Smooth muscle cell (in vitro differentiated cells): ENCODE data around the gene SOAT2. TPM values are rescaled to one million over a fixed set of nuclear protein-coding genes. Genes with fewer than 3 reads are reported as not detected.
A peak's percentile ranks its signal among the peaks of the same experiment; 100 is the strongest.

ENCODE experiments used
- DNase-seq: peaks from one replicate; lab custom pipeline; 2025; ENCODE audit not compliant: unreplicated experiment; lab: John Stamatoyannopoulos, UW
- H2AFZ ChIP-seq: fragments of 200-600 bp; sonication (generic); 2 replicates; pipeline ENCODE4 v1.6.0; 2016; ENCODE audit warnings: antibody characterized with exemption, low read depth, mild to moderate bottlenecking
- H3F3A ChIP-seq: fragments of 200-600 bp; sonication (generic); 2 replicates; pipeline ENCODE4 v1.6.0; 2017; ENCODE audit warnings: antibody characterized with exemption, low read depth
- H3K27ac ChIP-seq: fragments of 200-600 bp; sonication (generic); 2 replicates; pipeline ENCODE4 v1.5.1; 2016; ENCODE audit warnings: low read depth, mild to moderate bottlenecking
- H3K27me3 ChIP-seq: fragments of 200-600 bp; sonication (generic); 2 replicates; pipeline ENCODE4 v1.6.1; 2016; ENCODE audit warnings: low read depth, mild to moderate bottlenecking
- H3K36me3 ChIP-seq: fragments of 200-600 bp; sonication (generic); 2 replicates; pipeline ENCODE4 v1.5.1; 2016; ENCODE audit warnings: low read depth
- H3K4me1 ChIP-seq: fragments of 200-600 bp; sonication (generic); 2 replicates; pipeline ENCODE4 v1.5.1; 2016; ENCODE audit warnings: low read depth
- H3K4me2 ChIP-seq: fragments of 200-600 bp; sonication (generic); 2 replicates; pipeline ENCODE4 v1.6.0; 2016; ENCODE audit warnings: mild to moderate bottlenecking
- H3K4me3 ChIP-seq: fragments of 200-600 bp; sonication (generic); 2 replicates; pipeline ENCODE4 v1.5.1; 2016; ENCODE audit warnings: mild to moderate bottlenecking
- H3K79me2 ChIP-seq: fragments of 200-600 bp; sonication (generic); 2 replicates; pipeline ENCODE4 v1.6.0; 2016; ENCODE audit warnings: low read depth, mild to moderate bottlenecking
- H3K9ac ChIP-seq: fragments of 200-600 bp; sonication (generic); 2 replicates; pipeline ENCODE4 v1.6.0; 2016; ENCODE audit warnings: low read depth
- H3K9me3 ChIP-seq: fragments of 200-600 bp; sonication (generic); replicated peaks from 2 replicates; pipeline ENCODE4 v1.5.1; 2016; ENCODE audit warnings: low read depth
- H4K20me1 ChIP-seq: fragments of 200-600 bp; sonication (generic); 2 replicates; pipeline ENCODE4 v1.6.0; 2016; ENCODE audit warnings: low read depth
- CTCF ChIP-seq: fragments of 200-600 bp; sonication (generic); IDR thresholded peaks from 2 replicates; pipeline ENCODE4 v1.5.1; 2017; ENCODE audit warnings: borderline replicate concordance, mild to moderate bottlenecking, antibody characterized with exemption; ENCODE audit not compliant: insufficient read depth, poor library complexity, severe bottlenecking
- WGBS: methylation state at CpG from one replicate; pipeline ENCODE4 v1.1.7; 2016; ENCODE audit warnings: low lambda C conversion rate; 5-methylcytosine and 5-hydroxymethylcytosine counted together
- polyA plus RNA-seq: library from polyadenylated mRNA; unstranded; fragments of >200 nt; fragmentation: Nextera tagmentation; extraction: Ambion mirVana; gene quantifications from 2 replicates; pipeline ENCODE4 v1.2.1, GENCODE V29; 2016
- total RNA-seq: library from RNA; depleted of rRNA; stranded (reverse); fragments of >200 nt; gene quantifications from 2 replicates; pipeline ENCODE4 v1.2.3, GENCODE V29; 2014

Gene SOAT2
- total and polyA plus RNA-seq, 2 experiments from 2014 or later = not detected

- Histone ChIP-seq H3K9me3 (no peaks in the 10 kb centered on the region), H3K79me2 (no peaks in the 10 kb centered on the region), H3K27me3 (no peaks in the 10 kb centered on the region), H3K27ac (no peak overlapping the region), H2AFZ (no peak overlapping the region), H4K20me1 (no peaks in the 10 kb centered on the region), H3K36me3 (no peaks in the 10 kb centered on the region), H3K4me1 (peaks cover 31% of the 10 kb centered on the region), H3K4me2 (peak overlapping the region; percentile 97), H3K4me3 (peak overlapping the region; percentile 61), H3F3A (peaks cover 17% of the 10 kb centered on the region), H3K9ac (no peak overlapping the region)
- no peak for DNase-seq
- 26% methylated on average over 11 of the region's 11 CpGs for WGBS
- no peak for TF ChIP-seq CTCF
Observed at GRCh38 chr12:53096089-53096741, 7.1 kb upstream of the SOAT2 start.

GRCh38 chr12:53096759-53097158 is 6.5 kb upstream of the SOAT2 start:
- H3K4me1 ChIP-seq = peaks cover 31% of the 10 kb centered on the region
- H3K4me2 ChIP-seq = peak overlapping the region; percentile 97
- no peaks in the 10 kb centered on the region for H3K36me3 ChIP-seq
- peak overlapping the region; percentile 61 for H3K4me3 ChIP-seq
- no peaks in the 10 kb centered on the region for H4K20me1 ChIP-seq
- no peak overlapping the region for H3K27ac ChIP-seq
- peak overlapping the region; percentile 95 for H2AFZ ChIP-seq
- no peaks in the 10 kb centered on the region for H3K79me2 ChIP-seq
- no peak for DNase-seq
- 13% methylated on average over 9 of the region's 9 CpGs for WGBS
- H3K9ac ChIP-seq = no peak overlapping the region
- TF ChIP-seq CTCF = no peak
- H3F3A ChIP-seq = peaks cover 17% of the 10 kb centered on the region
- H3K27me3 ChIP-seq = no peaks in the 10 kb centered on the region
- H3K9me3 ChIP-seq = no peaks in the 10 kb centered on the region

GRCh38 chr12:53097207-53097563 is 6.1 kb upstream of the SOAT2 start:
- under 1% methylated on average over 9 of the region's 9 CpGs for WGBS
- no peak for DNase-seq
- H3K27me3 ChIP-seq = no peaks in the 10 kb centered on the region
- peaks cover 17% of the 10 kb centered on the region for H3F3A ChIP-seq
- peak overlapping the region; percentile 97 for H3K4me2 ChIP-seq
- TF ChIP-seq CTCF = no peak
- H3K36me3 ChIP-seq = no peaks in the 10 kb centered on the region
- H3K79me2 ChIP-seq = no peaks in the 10 kb centered on the region
- H2AFZ ChIP-seq = peak overlapping the region; percentile 95
- H3K9ac ChIP-seq = no peak overlapping the region
- H4K20me1 ChIP-seq = no peaks in the 10 kb centered on the region
- H3K4me3 ChIP-seq = peak overlapping the region; percentile 61
- H3K9me3 ChIP-seq = no peaks in the 10 kb centered on the region
- peaks cover 31% of the 10 kb centered on the region for H3K4me1 ChIP-seq
- H3K27ac ChIP-seq = no peak overlapping the region
